GM18520 (cell line): ENCODE data around the gene C16orf87.
"Not testable (repeated sequence)": the region's sequence is repeated elsewhere in the genome, so short reads cannot be mapped to it uniquely, and the experiment has no call there.

Experiments used
- ATAC-seq: cut with Tn5 transposase; IDR thresholded peaks from one replicate; pipeline ENCODE4 v1.9.1; 2021; ENCODE audit not compliant: unreplicated experiment

The C16orf87 gene

GRCh38 chr16:46830902-46831647, at the start of gene C16orf87:
C16orf87 (minus strand) TSS chr16:46831180; CDS start chr16:46831149, 31 bp downstream.
- peak; percentile 90 for ATAC-seq

- no peak for ATAC-seq
Observed at GRCh38 chr16:46875243-46875642, 44.3 kb upstream of the C16orf87 start.

- no peak for ATAC-seq
Observed at GRCh38 chr16:46873201-46873600, 42.2 kb upstream of the C16orf87 start.

GRCh38 chr16:46871597-46871996, 40.6 kb upstream of the C16orf87 start:
- ATAC-seq: no peak

GRCh38 chr16:46868891-46869290, 37.9 kb upstream of the C16orf87 start:
- not testable (repeated sequence) for ATAC-seq

- not testable (repeated sequence) for ATAC-seq
Observed at GRCh38 chr16:46867486-46867885, 36.5 kb upstream of the C16orf87 start.

GRCh38 chr16:46866286-46866685, 35.3 kb upstream of the C16orf87 start:
- no peak for ATAC-seq

GRCh38 chr16:46862555-46863447, 31.8 kb upstream of the C16orf87 start:
- ATAC-seq: no peak

- ATAC-seq: no peak
Observed at GRCh38 chr16:46859719-46860152, 28.8 kb upstream of the C16orf87 start.

GRCh38 chr16:46858151-46858550, 27.2 kb upstream of the C16orf87 start:
- ATAC-seq: no peak

- no peak for ATAC-seq
Observed at GRCh38 chr16:46857368-46857945, 26.5 kb upstream of the C16orf87 start.

GRCh38 chr16:46855389-46855788, 24.4 kb upstream of the C16orf87 start:
- no peak for ATAC-seq

- ATAC-seq: no peak
Observed at GRCh38 chr16:46854846-46855245, 23.9 kb upstream of the C16orf87 start.

GRCh38 chr16:46853713-46854443, 22.9 kb upstream of the C16orf87 start:
- ATAC-seq: no peak

GRCh38 chr16:46852130-46852529, 21.1 kb upstream of the C16orf87 start:
- no peak for ATAC-seq

- no peak for ATAC-seq
Observed at GRCh38 chr16:46850619-46851555, 19.9 kb upstream of the C16orf87 start.

GRCh38 chr16:46848768-46849764, 18.1 kb upstream of the C16orf87 start:
- no peak for ATAC-seq

GRCh38 chr16:46845952-46846351, 15.0 kb upstream of the C16orf87 start:
- ATAC-seq: no peak

GRCh38 chr16:46844771-46845170, 13.8 kb upstream of the C16orf87 start:
- no peak for ATAC-seq
